Measurements from ENCODE around the gene TEDC2.

- no peak for TF ChIP-seq CTCF (IDR thresholded peaks at IDR 0.05)
- TF ChIP-seq POLR2A (IDR thresholded peaks at IDR 0.05): no peak
Observed at GRCh38 chr16:2460916-2461315, 1.0 kb downstream of the TEDC2 start.
